GM12891 (cell line): Measurements from ENCODE around the gene SNPH.

ENCODE experiments used
- DNase-seq: peaks from one replicate; pipeline ENCODE4 v3.0.0; 2011; ENCODE audit warnings: low spot score; ENCODE audit not compliant: insufficient read length
- FAIRE-seq: peaks from 2 replicates; lab custom pipeline; 2011; peaks lifted over from hg19 to GRCh38; lab: Jason Lieb, UNC
- PAX5 ChIP-seq: IDR thresholded peaks from 2 replicates; pipeline ENCODE4 v1.6.1; 2011; ENCODE audit warnings: low read length, moderate library complexity, mild to moderate bottlenecking; ENCODE audit not compliant: insufficient read depth, severe bottlenecking
- POLR2A ChIP-seq: IDR thresholded peaks from 2 replicates; pipeline ENCODE4 v1.6.1; 2011; ENCODE audit warnings: low read depth, low read length, control low read depth
- POLR2AphosphoS5 ChIP-seq: IDR thresholded peaks from 2 replicates; pipeline ENCODE4 v1.6.1; 2011; ENCODE audit warnings: low read depth, low read length, control low read depth
- POU2F2 ChIP-seq: IDR thresholded peaks from 2 replicates; pipeline ENCODE4 v1.6.1; 2011; ENCODE audit warnings: low read depth, mild to moderate bottlenecking, control low read depth, low read length, moderate library complexity
- SPI1 ChIP-seq: IDR thresholded peaks from 2 replicates; pipeline ENCODE4 v1.6.1; 2011; ENCODE audit warnings: low read depth, low read length, control low read depth
- TAF1 ChIP-seq: IDR thresholded peaks from 2 replicates; pipeline ENCODE4 v1.6.1; 2011; ENCODE audit warnings: low read depth, low read length, control low read depth

Gene SNPH

DNA sequence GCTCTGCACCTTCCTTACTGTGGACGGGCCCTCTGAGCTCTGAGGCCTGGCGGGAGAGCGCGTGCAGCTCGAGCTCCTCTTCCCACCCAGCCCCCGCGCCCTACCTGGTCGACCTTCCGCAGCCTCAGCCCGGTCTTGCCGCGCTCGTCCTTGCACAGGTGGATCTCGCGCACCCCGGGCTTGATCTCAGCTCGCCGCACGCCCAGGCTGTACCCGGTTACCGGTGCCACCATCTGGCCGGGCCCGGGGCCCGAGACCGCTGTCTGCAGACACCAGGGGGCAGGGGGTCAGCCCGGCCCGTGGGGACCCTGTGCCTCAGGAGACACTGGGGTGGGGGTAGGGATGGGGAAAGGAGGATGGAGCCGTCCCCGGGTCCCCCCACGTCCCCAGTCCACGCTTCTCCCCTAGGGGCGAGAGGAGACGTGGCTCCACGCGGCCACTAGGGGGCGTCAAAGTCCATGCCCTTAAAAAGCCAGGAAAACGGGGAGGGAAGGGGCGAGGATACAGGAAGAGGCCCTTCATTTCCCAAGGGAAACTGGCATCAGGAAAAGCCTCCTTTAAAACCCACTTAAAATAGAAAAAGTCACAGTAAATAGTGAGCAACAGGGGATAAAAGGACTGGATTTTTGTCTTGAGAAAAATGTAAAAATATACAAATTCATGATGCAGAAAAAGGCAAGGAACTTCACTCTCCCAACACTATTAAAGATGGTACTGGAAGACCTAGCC lies 47.3 kb downstream of the SNPH start:
- TF ChIP-seq POLR2AphosphoS5 (no peak), POLR2A (no peak), SPI1 (no peak), TAF1 (no peak), PAX5 (no peak), POU2F2 (no peak)
- DNase-seq = peak; percentile 83
- peak; percentile 57 for FAIRE-seq

DNA sequence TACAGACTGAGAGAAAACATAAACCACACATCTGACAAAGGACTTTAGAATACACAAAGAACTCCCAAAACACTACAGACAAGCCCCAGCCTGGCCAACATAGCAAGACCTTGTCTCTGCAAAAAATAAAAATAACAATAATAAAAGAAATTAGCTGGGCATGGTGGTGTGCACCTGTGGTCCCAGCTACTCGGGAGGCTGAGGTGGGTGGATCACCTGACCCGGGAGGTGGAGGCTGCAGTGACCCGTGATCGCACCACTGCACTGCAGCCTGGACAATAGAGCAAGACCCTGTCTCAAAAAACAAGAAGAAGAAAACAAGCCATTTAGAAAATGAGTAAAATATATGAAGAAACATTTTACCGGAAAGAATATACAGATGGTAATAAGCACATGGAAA lies 49.7 kb downstream of the SNPH start:
- FAIRE-seq (no peak), DNase-seq (no peak)
- TF ChIP-seq POLR2A (no peak), POU2F2 (no peak), TAF1 (no peak), PAX5 (no peak), POLR2AphosphoS5 (no peak), SPI1 (no peak)

DNA sequence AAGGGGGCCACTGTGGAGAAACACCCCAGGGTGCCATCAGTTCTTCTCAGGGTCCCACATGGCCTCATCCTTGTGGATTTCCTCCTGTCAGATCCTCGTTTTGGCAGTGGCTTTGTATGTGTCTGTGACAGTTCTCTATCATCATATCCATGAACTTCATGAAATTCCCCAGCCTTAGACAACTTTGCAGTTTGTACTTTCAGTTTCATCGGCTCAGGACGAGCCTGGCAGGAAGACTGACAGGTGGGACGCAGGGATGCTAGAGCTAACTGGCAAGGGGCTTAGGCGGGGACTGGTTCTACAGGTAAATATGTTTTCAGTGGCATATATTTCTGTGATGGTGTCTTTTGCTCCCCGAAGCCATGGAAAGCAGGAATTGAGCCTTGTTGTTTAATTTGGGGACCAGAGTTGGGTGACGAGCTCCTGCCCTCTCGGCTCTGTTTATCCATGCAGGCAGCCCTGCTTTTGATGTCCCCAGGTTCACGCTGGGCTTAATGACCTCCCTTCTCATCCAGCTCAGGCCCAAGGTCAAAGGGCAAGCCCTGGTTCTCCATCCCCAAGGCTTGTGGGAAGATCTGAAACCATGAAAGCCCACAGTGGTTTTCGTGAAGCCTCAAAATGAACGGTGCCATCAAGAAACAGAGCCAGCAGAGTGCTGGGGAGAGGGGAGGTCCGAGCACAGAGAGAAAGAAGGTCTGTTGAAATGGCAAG lies 51.6 kb downstream of the SNPH start:
- TF ChIP-seq TAF1 (no peak), SPI1 (no peak), POLR2AphosphoS5 (no peak), POLR2A (no peak), PAX5 (no peak), POU2F2 (no peak)
- FAIRE-seq (no peak), DNase-seq (no peak)

DNA sequence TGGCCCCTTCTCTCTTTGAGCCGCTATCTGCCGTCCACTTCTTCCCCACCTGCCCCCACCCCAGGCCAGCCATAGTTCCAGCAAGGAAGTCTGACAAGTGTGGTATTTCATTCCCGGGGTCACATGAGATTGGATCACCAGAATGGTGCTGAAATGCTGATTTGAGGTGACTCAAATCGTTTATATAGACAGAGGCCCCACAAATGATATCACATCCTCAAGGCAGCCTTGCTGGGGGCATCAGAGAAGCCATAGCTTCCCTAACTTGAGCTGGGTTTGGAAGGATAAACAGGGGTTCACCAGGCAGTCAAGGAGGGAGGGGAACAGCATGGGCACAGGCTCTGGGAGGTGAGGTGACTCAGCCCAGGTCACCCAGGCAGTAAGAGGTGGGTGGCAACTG lies 53.0 kb downstream of the SNPH start:
- TF ChIP-seq POU2F2 (no peak), PAX5 (no peak), POLR2AphosphoS5 (no peak), POLR2A (no peak), SPI1 (no peak), TAF1 (no peak)
- DNase-seq (no peak), FAIRE-seq (no peak)

DNA sequence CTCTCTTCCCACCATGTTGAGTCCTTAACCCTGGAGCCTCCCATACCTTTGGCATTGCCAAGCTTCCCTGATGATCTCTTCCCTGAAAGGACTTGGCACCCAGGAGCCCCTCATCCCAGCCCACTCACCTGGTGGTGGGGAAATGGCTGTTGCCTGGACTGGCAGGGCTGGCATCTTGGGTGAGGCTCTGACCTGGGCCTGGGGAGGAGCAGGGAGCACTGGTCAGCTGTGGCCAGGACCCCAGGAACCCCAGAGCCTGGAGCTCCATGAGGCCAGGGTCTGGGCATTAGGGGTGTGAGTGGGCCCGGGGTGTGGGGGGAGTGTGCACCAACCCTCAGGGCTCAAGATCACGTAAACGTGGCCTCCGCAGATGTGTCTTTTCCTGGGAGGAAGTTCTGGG lies 53.4 kb downstream of the SNPH start:
- TF ChIP-seq POU2F2 = no peak
- TF ChIP-seq POLR2A = no peak
- TF ChIP-seq PAX5 = no peak
- TF ChIP-seq SPI1 = no peak
- no peak for TF ChIP-seq POLR2AphosphoS5
- TF ChIP-seq TAF1 = no peak
- DNase-seq = no peak
- FAIRE-seq = no peak

DNA sequence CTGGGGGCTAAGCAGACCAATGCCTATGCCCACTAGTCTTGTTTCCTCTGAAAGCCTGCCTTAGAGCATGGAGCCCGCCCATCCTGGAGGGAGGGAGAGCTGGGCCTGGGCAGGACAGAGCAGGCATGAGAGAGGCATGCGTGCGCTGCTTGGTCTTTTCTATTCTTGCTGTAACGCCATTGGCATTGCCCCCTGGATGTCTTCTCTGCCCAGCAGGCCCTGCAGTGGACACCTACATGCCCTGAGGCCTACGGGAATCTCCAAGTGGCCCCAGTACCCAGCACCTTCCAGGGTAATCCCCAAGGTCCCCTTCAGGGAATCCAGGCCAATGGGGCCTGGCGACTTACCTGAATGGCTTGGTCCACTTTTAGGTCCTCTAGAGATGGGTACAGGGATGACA lies 53.9 kb downstream of the SNPH start:
- TF ChIP-seq POLR2AphosphoS5 (no peak), TAF1 (no peak), POLR2A (no peak), SPI1 (no peak), POU2F2 (no peak), PAX5 (no peak)
- FAIRE-seq (no peak), DNase-seq (no peak)

DNA sequence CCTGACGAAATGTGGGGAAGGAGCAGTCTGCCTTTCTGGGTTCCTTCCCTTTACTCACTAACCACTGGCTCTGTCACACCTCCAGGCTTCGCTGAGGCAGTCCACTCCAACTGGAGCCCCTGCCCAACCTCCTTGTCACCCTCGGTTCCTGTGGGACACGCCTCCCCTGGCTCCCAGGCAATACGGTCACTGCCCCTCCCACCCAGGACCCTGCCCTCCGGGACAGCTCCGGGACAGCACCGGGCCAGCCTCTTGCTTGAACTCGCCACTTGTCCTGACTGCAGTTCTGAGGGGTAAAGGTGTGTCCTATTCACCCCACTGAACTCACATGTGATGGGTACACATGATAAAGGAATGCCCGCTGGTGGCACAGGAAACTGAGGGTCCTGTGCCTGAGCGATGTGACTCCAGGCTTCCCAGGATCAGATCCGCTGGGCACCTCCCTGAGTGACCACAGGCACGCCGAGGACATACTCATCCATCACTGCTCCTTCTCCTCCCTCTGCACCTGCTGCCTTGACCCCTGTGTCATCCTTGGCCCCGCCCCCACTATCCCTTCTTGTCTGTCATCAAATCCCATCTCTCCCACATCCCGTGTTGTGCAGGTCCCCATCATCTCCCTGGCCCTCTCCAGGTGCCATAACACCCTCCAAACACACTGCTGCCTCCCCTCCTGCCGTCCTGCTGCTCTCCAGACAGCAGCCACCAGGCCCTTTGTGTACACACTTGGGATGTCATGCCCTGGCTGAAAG lies 55.0 kb downstream of the SNPH start:
- DNase-seq = no peak
- TF ChIP-seq POU2F2 = no peak
- no peak for TF ChIP-seq POLR2A
- no peak for TF ChIP-seq SPI1
- TF ChIP-seq POLR2AphosphoS5 = no peak
- TF ChIP-seq TAF1 = no peak
- no peak for TF ChIP-seq PAX5
- FAIRE-seq = no peak

DNA sequence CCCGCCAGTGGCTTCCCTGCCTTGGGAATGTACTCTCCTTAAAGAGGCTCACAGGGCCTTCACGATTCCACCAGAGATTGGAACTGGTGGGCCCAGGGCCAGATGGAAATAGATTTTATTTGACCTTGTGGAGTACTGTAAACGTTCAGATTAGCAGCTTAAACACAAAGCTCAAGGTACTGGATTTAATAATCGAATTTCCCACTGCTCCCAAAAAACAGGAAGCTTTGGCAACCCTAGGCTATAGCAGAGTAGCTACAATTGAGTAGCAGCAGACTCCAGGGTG lies 55.5 kb downstream of the SNPH start:
- DNase-seq (no peak), FAIRE-seq (no peak)
- TF ChIP-seq SPI1 = no peak
- TF ChIP-seq TAF1 = no peak
- no peak for TF ChIP-seq POLR2A
- TF ChIP-seq POU2F2 = no peak
- no peak for TF ChIP-seq POLR2AphosphoS5
- TF ChIP-seq PAX5 = no peak

DNA sequence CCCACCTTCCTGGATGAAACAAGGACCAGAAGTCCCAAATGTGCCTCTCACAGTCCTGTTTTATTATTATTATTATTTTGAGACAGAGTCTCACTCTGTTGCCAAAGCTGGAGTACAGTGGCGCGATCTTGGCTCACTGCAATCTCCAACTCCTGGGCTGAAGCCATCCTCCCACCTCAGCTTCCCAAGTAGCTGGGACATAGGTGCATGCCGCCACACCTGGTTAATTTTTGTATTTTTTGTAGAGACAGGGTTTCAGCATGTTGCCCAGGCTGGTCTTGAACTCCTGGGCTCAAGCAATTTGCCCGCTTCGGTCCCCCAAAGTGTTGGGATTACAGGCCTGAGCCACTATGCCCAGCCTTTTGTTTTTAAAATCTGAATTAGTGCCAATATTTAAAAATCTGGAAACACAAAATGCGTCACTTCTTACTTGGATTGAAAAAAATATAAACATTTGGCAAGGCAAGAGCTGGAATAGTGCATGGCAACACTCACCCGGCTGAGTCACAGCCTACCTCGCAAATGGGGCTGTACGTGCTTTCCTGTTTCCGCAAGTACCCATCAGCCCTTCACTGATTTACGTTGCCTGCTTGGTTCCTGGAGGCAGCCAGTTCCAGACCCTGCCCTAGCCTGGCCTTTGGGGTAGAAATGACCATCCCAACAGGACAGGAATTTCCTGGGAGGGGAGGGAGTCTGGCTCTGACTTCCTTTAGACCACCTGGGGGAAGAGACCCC lies 56.6 kb downstream of the SNPH start:
- FAIRE-seq = no peak
- TF ChIP-seq SPI1 (no peak), PAX5 (no peak), POU2F2 (no peak)
- DNase-seq = no peak
